ENCODE measurements around the gene MGLL. TPM values are rescaled to one million over a fixed set of nuclear protein-coding genes. Genes with fewer than 3 reads are reported as not detected.
A peak's percentile ranks its signal among the peaks of the same experiment; 100 is the strongest.

The MGLL gene
- total and polyA plus RNA-seq, 8 donors = 3.3 to 11.4 (median 6.6) TPM

GRCh38 chr3:127824151-127824825 is 2.0 kb upstream of the MGLL start:
- 89 to 91% methylated on average over 14 of the region's 14 CpGs for WGBS, 2 donors
- intact Hi-C loops (cut with DNase I) = loop anchor here in 1 of 3 donors (10.0 kb wide), 1 partner anchor 159 kb away; no protein-coding TSS in a partner anchor

DNA sequence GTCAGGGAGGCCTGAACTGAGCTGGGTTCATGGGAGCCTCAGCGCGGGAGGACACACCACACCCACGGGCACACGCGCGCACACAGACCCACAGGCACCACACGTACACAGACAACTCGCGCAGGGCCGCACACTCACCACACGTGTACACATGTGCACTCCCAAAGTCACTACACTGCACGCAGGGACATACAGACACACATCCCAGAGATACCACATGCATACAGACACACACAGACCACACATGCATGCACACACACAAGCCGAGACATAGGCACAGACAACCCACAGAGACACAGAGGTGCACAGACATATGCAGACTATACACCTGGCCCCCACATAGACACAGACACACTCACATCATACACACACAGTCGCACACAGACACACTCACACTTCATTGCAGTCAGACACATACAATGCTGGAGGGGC is 1.1 kb upstream of the MGLL start:
- 38 to 47% methylated on average over 8 to 14 of the region's 14 CpGs for WGBS, 2 donors
- Histone ChIP-seq H3K27me3 (no peaks in the 10 kb centered on the region), H3K4me1 (peaks cover 0 to 5% (median 0%) of the 10 kb centered on the region in 3 donors), H3K36me3 (no peaks in the 10 kb centered on the region), H3K4me3 (peak overlapping the region in 2 of 4 donors; percentile 50 to 65), H3K27ac (no peak overlapping the region), H3K9me3 (no peaks in the 10 kb centered on the region)
- DNase-seq (peak in 1 of 6 donors; percentile 21), FAIRE-seq (no peak), ATAC-seq (no peak)
- no peak for TF ChIP-seq CTCF (IDR thresholded peaks at IDR 0.05)
- intact Hi-C loops (cut with DNase I) = loop anchor here in 1 of 3 donors (10.0 kb wide), 1 partner anchor 159 kb away; no protein-coding TSS in a partner anchor

More at GRCh38 chr3:127824151-127824825, 2.0 kb upstream of the MGLL start:
- H3K27me3 ChIP-seq = no peaks in the 10 kb centered on the region
- no peak overlapping the region for H3K27ac ChIP-seq
- H3K4me1 ChIP-seq = peaks cover 0 to 5% (median 0%) of the 10 kb centered on the region in 3 donors
- H3K4me3 ChIP-seq = no peak overlapping the region
- TF ChIP-seq CTCF (IDR thresholded peaks at IDR 0.05) = no peak
- DNase-seq = no peak
- H3K9me3 ChIP-seq = no peaks in the 10 kb centered on the region
- ATAC-seq = no peak
- FAIRE-seq = no peak
- no peaks in the 10 kb centered on the region for H3K36me3 ChIP-seq

- whole genome bisulfite sequencing, 2 donors = 1 to 2% methylated on average over 30 to 99 of the region's 99 CpGs
- Histone ChIP-seq H3K36me3 (no peaks in the 10 kb centered on the region), H3K27ac (no peak overlapping the region), H3K4me1 (peaks cover 0 to 5% (median 0%) of the 10 kb centered on the region in 3 donors), H3K4me3 (peak overlapping the region; percentile 29 to 65 (median 45)), H3K27me3 (no peaks in the 10 kb centered on the region), H3K9me3 (no peaks in the 10 kb centered on the region)
- intact Hi-C loops (cut with DNase I) = loop anchor here in 1 of 3 donors (10.0 kb wide), 1 partner anchor 158 kb away; no protein-coding TSS in a partner anchor
- ATAC-seq (peak; percentile 49 to 68 (median 66)), FAIRE-seq (no peak), DNase-seq (peak in 4 of 6 donors; percentile 12 to 72 (median 28))
- TF ChIP-seq CTCF (IDR thresholded peaks at IDR 0.05) = no peak
Measured at GRCh38 chr3:127822682-127823425, 539 bp upstream of the MGLL start.

- Histone ChIP-seq H3K9me3 (no peaks in the 10 kb centered on the region), H3K4me1 (peaks cover 0 to 5% (median 0%) of the 10 kb centered on the region in 3 donors), H3K27me3 (no peaks in the 10 kb centered on the region), H3K36me3 (no peaks in the 10 kb centered on the region), H3K4me3 (no peak overlapping the region), H3K27ac (peak overlapping the region in 1 of 4 donors; percentile 34)
- 64 to 67% methylated on average over 8 of the region's 8 CpGs for WGBS, 2 donors
- intact Hi-C loops (cut with DNase I) = loop anchor here in 1 of 3 donors (10.0 kb wide), 1 partner anchor 157 kb away; no protein-coding TSS in a partner anchor
- DNase-seq (no peak), FAIRE-seq (no peak), ATAC-seq (no peak)
- no peak for TF ChIP-seq CTCF (IDR thresholded peaks at IDR 0.05)
Measured at GRCh38 chr3:127821394-127821793, 921 bp downstream of the MGLL start.

All from pancreas (tissue), 10 donors.